Body of pancreas (tissue), 4 donors: ENCODE measurements around the gene RAMAC.

Source experiments
- CTCF ChIP-seq, 7 experiments: fragments of 450-650 bp in 4 of 7; fragments of 200-600 bp in 3 of 7; sonication (generic) in 3 of 7; IDR thresholded peaks; one replicate each; pipeline ENCODE4 v1.5.1; 2016 to 2019; ENCODE audit warnings: antibody characterized with exemption in 7 of 7
- POLR2A ChIP-seq, 3 donors: fragments of 450-650 bp; IDR thresholded peaks; one replicate each; pipeline ENCODE4 v1.6.1; 2016; ENCODE audit warnings: antibody characterized with exemption in 3 of 3, mild to moderate bottlenecking in 2 of 3

GRCh38 chr15:83012076-83012426, 26.0 kb downstream of the RAMAC start:
- no peak for TF ChIP-seq CTCF (IDR thresholded peaks at IDR 0.05)
- no peak for TF ChIP-seq POLR2A (IDR thresholded peaks at IDR 0.05)
